ENCODE results near the gene CWC25.

The CWC25 gene

DNA sequence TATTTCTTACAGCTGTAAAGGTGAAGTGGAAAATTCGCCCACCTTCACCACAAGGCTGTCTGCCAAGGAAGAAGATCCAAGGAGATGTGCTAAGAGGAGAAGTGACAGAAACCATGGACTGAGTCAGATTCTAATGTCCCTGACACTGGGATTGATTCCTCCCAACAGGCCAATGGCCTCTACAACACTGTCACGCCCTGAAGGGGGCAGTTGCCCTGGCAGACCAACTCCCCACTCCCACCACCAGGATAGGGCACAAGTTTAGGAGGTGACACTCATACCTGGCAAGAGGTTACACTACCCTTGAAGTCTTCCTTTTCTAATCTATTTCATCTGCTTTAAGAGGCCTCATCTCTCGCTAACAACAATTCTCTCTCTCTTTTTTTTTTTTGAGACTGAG is 41.9 kb downstream of the CWC25 start:
- no peak for DNase-seq

DNA sequence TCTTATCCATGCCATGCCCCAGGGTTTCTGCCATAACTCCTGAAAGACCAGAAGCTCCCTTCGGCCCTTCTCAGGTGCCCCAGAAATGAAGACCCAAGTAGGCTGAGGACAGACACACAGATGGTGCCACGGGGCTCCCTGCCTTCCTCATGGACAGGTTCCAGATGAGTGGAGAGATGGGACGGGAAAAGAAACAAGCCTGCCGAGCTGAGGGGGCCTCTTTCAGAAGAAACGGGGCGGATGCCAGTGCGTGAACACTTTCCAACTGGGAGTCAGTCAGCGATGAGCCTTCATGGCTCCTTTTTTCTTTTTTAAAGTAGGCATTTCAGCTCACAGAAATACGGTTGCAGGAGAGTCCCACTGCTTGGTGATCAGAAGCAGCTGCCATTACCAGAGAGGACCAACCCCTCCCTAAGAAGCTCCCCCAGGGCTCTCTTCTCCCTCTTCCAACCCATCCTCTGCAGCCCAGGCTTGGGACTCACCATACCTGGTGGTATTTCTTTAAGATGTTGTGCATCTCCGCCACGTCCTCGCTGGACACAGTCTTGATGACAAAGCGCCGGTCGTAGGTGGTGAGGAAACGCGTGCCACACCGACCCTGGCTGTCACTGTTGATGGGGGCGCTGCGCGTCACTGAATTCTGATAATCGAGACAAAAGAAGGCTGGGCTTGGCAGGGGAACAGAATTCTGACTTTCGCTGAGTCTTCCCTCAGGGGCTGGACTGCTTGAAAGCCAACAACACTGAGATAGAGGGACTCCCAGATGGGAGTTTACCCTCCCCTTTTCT is 45.0 kb downstream of the CWC25 start:
- DNase-seq: no peak

DNA sequence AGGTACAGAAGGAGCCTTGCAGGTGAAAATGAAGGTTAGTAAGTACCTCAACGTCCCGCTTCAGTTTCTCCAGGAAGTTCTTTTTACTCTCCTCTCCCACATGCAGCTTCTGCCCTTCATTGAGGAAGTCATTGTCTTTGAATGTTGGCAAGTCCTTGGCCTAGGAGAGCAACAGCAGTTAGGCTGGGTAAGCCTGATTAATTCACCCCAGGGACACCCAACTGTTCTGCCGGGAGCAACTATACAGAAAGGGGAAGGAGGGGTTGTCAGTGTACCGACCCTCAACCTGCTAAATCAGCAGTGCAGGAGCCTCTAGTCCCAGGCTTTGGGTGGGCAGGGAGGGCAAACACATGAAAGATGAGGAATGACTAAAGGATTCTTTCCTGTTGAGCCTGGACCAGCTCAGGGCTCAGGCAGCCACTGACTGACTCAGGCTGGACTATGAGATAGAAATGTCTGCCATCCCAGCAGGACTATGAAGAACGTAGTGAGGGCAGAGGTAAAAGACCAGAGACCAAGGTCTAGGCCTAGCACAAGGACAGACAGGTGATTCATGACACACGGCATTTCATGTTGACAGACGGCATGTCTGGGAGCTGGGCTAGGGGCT is 47.4 kb downstream of the CWC25 start:
- no peak for DNase-seq

DNA sequence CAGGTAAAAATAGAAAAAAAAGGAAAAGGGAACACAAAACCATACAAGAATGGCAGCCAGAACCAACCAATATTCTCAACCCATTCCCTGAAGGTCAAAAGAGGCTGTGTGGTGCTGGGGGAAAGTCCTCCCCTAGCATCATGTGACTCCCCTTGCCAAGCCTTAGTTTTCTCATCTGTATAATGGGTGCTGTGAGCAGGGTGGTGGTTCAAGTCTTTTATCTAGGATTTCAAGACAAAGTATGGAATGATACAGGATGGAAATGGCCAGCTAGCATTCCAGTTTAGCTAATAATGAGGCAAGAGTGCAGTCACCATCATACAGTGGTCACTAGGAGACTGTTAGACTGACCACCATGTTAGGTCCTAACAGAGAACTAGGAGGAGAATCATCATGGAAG is 51.9 kb downstream of the CWC25 start:
- no peak for DNase-seq

DNA sequence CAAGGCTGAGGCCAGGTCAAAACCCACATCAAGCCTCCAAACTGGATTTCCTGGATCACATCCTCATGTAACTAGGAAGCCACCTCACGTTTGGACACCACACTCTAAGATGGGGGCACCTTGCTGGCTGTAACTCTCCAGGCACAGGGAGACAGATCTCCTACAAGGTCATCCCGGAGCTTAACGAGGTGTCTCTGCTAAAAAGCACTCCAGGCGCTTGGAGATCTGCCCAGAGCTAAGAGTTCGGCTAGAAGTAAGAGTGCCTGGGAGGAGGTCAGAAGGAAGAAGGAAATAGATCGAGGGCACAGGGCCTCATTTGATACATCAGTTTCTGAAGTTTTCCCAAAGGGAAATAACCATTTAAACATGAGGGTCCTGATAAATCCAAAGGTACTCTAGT is 56.7 kb downstream of the CWC25 start:
- DNase-seq: no peak

DNA sequence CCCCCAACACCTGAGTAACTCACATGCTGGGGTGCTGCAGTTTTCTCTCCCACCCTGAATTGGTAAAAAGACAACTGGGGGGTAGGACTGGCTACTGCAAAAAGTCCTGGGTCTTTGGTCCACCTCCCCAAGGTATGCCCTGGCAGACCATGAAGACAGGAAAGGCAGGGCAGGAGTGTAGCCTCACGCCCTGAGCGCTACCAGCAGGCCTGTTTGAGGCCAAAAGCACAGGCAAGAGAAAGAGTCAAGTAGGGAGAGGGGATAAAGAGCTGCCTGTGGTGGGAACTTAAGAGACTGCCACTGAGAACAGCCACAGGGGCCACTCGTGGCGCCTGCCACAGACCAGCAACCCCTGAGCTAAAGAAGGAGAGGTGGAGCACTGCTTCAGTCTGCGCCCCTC is 58.8 kb downstream of the CWC25 start:
- no peak for DNase-seq

DNA sequence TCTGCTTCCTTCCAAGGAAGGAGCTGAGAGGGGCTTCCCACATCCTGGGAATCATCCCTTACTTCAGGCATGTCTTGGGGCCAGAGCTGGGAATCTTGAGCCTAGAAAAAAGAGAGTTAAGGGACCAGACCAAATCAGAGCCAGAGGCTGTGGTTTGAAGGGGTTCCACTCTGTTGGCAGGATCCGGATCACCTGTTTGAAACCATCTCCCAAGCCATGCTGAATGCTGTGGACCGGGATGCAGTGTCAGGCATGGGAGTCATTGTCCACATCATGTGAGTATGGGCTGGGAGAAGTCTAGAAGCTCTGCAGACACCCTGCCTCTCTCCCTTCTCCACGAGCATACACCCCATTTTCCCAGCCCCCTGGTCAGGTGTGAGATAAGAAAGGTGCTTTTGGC is 62.9 kb downstream of the CWC25 start:
- DNase-seq: no peak

DNA sequence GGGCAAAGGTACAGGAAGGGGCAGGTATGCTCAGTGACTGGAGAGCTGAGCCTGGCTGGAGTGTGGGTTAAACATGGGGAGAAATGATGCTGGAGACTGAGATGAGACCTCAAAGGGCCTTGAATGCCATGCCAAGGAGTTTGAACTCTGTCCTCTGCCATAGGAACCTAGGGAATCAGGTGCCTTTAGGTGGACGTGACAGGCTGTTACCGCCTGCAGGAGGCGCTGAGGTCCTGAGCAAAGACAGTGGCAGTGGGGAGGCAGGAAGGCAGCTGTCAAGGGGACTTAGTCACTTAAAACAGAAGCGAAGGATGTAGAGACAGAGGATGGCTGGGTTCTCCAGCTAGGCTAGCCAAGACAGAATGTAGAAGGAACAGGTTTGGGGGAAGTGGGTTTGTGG is 63.5 kb downstream of the CWC25 start:
- no peak for DNase-seq

DNA sequence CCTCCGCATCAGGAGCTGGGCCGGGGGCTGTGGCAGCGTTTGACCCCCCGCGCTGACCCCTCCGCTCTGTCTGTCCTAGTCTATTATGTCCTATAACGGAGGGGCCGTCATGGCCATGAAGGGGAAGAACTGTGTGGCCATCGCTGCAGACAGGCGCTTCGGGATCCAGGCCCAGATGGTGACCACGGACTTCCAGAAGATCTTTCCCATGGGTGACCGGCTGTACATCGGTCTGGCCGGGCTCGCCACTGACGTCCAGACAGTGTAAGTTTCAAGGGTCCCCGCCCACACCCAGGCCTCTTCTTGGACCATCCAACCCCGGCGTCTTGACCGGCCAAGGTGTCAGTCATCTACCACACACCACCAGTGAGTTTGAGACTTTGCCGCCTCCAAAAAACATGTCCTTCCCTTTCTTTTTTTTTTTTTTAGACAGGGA is 72.0 kb downstream of the CWC25 start:
- no peak for DNase-seq

DNA sequence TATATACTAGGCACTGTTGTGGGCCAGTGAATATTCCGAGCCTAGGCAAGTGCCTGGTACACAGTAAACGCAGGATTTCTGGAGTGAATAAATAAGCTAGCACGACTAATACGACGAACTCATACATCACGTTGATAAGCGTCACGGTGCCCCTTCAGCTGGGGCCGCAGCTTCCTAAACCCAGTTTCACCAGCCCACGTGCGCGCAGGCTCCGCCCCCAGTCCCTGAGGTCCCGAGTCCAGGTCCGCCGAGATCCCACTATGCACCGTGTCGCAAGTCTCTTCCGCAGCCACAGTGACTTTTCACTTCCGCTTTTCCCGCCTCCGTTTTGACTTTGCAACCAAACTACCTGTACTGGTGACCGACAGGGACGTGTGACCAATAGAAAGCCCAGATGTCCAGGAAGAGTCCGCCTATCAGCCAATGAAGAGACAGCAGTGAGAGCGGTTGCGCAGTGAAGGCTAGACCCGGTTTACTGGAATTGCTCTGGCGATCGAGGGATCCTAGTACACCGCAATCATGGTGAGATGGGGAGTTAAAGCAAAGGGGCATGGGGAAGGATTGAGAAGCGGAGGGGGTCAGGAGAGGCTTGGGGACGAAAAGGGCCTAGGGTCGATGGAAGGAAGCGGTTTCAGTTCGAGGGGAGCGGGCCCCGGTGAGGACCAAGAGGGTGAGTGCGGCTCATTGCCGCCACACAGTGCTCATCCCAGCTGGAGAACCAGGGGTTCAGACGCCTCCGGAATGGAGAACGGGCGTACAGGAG is 72.6 kb downstream of the CWC25 start, which contains the start of gene PSMB3:
PSMB3 (plus strand) TSS at position 434 of the 763 bp plus-strand sequence; CDS start at position 520, 86 bp downstream.
- peak; percentile 99 for DNase-seq

DNA sequence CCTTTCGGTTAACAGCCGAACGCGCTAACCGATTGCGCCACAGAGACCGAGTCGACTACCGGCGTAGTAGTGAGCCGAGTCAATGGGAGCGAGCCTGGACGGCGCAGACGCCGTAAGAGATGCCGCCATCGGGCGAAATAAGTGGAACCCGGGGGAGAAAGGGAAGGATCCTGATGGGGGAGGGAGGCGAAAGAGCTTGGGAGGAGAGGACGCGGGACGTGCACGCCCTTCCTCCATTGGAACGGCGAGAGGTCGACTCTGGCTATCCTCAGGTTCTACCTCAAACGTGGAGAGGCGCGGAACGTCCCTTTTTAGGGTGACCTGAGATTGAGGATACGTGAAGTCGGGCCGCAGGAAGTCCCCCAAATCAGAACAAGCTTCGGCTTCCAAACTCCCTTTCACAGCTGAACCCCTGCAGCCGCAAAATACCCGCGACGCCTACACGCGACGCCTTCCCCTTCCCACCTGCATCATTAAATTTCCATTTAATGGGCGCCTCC is 73.3 kb downstream of the CWC25 start:
- DNase-seq: no peak

DNA sequence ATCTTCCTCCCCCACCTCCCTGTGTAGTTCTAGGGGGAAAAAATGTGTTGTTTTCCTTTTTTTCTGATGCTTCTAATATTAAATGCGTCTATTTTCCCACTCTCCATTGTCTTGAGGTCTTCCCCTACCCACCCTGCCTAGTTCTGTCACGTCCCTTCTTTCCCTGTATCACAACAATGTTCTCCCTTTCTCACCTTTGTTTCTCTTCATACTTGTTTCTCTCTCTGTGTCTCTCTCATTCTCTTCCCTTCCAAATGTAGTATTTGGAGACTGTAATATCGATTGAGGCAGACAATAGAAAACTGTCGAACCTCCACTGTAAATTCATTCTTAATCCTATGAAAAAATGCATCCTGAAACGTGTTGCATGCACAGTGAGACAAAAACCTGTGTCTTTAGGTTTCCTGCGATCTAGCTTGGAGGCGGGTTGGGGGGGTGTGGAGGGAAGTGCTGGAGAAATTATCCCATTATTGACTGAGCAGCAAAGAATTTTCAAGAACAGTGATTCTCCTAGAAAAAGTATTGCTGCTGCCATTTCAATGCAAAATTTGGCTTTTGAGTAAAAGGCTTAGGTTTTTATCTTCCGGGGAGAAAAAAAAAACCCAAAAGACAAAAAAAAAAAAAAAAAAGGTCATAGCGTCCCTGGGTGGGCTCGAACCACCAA is 73.8 kb downstream of the CWC25 start:
- no peak for DNase-seq

All from NCI-H1436 treated with DMSO at 0.1 percent for 48 hours (cell line).